Activated CD4-positive, alpha-beta T cell treated with anti-CD3 and anti-CD28 coated beads, Interleukin-2, amount 50 U/mL, for 16 hours (primary cell): ENCODE data around the gene CDH22.
A peak's percentile ranks its signal among the peaks of the same experiment; 100 is the strongest.

Experiments used
- DNase-seq: peaks from one replicate; pipeline ENCODE4 v3.0.0-alpha.2; 2020

Gene CDH22

DNA sequence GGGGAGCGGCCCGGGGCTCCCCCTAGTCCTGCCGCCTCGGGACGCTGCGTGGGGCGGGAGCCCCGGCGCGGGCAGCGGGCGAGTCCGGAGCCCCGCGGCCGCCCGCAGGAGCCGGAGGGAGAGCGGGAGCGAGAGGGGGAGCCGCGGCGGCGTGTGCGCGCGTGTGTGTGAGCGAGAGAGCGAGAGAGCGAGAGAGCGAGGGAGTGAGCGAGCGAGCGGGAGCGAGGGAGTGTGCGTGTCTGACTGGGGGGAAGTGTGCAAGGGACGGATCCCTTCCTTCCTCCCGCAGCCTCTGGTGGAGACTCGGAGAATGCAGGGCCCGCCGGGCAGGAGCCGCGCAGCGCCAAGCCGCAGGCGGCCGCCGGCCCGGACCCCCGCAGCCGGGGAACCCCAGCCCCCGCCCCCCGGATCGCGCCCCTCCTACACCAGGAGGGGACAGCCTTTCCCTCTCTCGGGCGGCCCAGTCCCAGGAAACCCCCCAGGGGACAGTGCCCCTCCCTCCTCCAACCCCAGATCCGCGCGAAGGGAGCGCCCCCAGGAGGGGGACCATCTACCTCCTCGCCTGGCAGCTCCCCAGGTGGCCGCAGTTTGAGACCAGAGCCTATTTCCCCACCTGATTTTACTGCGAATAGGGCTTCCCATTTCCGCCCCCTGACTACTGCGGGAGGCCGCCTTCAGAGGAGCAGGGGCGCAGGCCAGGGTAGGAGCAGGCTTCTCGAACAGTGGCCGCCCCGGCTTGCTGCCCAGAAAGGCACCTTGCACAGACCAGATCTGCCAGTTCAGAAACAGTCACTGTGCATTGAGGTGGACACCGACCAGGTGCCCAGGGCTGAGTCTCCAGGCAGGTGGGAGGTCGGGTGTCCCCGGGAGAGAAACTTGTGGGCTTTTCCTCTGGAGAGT is at the start of gene CDH22:
Gene CDH22, minus strand, starts transcription at position 241 of the 900 bp plus-strand sequence. CDS start 57,204 bp downstream, outside the sequence.
- DNase-seq, result peak; percentile 25

- no peak for DNase-seq
These were observed 48.8 kb upstream of the CDH22 start for GRCh38 chr20:46357030-46357514.

DNA sequence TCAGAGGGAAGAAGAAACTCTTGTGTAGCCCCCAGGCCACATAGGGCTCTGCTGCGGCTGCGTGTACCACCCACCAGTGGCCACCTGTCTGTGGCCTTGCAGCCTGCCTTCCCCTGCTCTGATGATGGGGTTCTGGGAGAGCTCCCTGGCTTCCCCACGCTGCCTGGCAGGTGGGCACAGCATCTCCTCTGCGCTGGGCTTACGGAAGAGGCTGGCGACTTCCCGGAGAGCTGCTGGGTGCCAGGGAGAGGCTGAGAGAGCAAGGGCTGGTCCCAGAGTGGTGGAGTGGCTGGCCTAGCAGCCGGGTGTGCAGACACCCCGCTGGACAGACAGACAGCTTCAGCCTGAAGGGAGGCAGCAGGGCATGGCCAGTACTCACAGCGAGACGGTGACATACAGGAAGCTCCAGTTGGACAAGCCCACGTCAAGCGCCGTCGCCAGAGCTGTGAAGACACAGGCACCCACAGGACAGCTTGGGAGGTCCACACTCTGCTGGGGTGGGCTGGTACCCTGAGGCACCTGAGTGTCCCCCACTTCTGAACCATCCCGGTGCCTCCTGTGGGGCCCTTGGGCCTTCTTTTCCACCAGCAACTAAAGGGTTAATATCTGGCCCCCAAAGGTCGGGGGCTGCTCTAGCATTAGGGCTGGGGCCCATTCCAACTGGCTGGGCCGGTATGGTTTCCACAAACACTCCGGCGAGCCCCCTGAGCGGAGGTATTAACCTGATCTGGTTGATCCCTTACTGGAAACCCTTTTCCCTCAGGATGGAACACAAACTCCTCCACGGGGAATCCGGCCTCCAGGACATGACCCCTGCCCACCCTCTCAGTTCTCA is 48.1 kb upstream of the CDH22 start:
- DNase-seq, result no peak

- no peak for DNase-seq
These were observed 47.5 kb upstream of the CDH22 start for GRCh38 chr20:46355778-46356177.

DNA sequence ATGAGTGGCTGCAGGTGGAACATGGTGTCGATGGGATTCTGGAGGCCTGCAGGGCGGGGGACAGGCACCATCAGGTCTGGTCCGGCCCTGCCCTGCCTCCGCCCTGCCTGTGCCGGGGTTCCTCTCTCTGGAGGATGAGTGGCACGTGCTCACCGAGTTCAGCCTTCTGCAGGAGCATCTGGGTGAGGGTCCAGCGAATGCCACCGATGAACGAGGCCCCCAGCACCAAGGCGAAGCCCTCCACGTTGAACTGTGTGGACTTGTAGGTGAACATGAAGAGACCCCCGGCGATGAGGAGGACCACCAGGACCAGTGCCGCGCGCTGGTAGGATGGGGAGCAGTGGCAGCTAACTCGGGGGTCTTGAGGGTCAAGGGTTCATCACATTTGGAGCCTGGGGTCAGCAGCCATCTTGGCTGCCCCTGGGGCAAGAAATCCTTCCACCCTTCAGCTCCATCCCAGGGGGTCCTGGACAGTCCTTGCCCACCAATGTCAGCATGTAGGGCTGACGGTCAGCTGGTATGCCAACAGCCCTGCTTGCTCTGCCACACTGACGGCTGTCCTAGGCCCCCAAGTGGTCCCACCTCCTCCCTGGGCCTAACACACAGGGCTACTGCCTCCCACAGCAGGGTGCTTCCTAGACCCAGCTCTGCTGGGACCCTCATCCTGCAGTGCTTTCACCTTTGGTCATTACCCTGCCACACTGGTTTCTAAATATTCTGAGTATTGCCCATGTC is 46.8 kb upstream of the CDH22 start:
- DNase-seq, result no peak

DNA sequence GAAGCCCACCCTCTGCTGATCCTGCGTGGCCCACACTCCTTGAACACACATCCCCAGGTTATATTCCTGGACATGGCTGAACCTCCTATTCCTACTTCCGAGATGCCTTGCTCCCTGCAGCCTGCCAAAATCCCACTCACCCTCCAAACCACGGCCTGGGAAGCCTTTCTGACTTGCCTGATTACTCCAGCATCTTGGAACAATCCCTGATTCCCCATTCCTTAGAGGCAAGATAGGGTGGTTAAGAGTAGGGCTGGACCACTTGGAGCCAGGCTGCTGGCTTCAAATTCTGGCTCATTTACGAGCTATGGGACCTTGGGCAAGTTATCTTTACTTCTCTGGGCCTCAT is 45.9 kb upstream of the CDH22 start:
- no peak for DNase-seq

DNA sequence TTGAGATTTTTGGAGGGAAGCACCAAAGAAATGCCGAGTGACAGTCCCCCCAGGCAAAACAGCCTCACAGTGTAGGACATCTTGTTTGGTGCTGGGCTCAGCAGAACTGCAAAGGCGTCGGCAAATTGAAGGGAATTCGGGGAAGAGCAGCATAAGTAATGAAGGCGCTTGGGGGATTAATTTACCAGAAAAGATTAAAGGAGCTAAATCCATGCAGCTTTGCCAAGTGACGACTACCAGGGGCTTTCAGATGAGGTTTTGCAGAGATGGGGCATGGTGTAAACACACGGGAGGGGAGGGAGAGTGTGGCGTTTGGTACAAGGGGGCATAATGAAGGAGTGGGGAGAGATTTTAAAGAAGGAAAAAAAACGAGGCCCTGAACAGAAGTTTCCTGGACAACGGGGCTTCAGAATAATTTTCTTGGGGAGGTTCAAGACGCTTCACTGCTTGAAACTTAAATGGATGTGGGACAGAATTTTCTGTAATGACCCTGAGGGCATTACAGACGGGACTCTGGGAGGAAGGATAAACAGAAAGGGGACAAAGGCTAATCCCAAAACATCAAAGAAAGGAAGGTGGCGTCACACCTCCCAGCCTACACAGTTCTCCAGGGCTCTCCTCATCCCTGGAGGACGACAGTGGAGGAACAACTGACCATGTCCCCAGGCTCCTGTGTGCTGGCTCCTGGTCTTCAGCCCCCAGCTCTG is 45.4 kb upstream of the CDH22 start:
- DNase-seq, result no peak

GRCh38 chr20:46352370-46352938 is 44.2 kb upstream of the CDH22 start:
- no peak for DNase-seq

DNA sequence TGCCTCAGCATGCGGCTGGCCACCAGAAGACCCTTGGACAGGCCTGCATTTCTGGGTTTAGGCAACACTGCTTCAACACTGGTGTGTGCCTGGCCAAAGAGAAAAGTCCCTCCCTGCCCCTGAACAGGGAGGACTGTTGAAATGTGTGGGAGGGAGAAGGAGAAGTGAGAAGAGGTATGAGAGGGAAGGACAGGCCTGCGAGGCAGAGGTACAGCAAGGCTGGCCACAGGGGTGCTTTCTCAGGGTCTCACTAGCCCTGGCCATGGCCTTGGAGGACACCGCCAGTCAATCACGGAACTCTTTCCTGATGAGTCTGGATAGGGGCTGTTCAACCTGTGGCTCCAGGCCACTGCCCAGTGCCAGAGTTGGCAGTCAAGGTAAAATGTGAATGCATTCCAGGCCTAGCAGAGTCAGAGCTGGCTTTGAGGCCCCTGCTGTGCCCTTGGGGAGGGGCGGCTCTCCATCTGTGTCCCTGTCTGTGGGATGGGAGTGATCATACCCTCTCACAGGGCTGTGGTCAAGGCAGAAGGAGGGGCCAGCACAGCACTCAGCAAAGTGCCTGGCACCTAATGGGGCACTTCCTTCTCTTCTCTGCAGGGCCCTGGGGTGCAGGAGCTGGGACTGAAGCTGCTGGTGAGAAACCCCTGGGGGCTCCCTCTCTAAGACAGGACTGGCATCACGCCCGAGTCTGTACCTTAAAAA is 43.2 kb upstream of the CDH22 start:
- DNase-seq, result no peak

- DNase-seq, result no peak
These were observed 42.6 kb upstream of the CDH22 start for GRCh38 chr20:46350986-46351267.

DNA sequence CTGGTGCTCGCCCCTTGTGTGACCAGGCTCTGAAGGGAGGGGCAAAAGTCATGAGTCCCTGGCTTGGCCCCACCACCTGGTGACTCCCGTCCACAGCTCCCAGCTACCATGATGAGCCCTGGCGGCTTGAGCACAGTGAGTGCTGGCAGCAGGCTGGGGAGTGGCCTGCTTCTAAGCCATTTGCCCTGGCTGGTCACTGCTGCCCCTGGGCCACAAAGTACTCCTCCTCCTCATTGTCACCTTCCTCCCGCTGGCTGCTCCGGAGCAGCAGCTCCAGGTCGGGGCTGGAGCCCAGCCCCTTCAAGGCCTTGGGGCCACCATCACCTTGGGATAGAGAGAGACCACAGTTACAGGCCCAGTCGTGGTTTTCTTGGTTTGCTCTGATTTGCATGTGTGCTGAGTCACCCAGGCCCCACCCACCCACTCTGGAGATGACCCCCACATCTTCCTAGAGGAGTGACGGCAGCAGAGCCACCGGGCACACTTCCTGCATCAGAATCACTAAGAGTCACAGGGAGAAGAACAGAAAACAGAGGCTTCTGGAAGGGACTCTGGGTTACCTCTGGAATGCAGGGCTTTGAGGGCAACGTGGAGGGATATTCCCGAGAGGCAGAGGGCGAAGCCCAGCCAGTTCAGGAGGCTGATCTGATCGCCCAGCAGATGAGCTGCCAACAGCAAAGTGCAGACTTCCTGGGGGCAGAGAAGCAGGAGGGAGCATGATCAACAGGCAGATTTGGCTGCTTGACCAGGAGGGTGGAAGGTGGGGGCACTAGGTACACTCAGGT is 42.1 kb upstream of the CDH22 start:
- peak; percentile 46 for DNase-seq

GRCh38 chr20:46349742-46350056 is 41.4 kb upstream of the CDH22 start:
- no peak for DNase-seq

DNA sequence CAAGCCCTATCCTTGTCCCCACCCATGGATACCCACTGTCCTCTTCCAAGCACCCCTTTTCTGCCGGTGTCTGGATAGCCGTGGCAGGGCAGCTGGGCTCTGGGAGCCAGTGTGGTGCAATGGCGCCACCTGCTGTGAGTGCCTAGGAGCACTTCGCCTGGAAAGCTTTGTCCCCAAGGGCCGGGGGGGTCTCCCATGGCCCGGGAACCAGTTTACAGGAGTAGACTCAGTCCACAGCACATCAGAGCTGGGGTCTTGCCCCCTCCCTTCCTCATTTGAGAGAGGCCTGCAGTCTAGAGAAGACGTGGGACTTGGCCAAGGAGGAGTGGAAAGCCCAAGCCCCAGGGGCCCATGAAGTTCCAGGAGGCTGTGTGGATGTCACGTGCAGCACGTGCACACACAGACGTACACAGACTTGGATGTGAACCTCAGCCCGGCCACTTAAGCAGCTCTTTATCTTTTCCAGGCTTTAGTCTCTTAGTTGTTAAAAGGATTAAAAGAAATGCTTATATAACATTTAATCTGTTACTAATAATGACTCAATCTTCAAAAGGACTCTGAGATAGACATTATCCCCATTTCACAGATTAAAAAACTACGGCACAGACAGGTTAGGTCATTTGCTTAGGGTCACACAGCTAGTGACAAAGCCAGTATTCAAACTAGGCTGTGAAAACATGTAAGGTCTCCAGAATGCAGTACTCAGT is 40.9 kb upstream of the CDH22 start:
- peak; percentile 33 for DNase-seq

DNA sequence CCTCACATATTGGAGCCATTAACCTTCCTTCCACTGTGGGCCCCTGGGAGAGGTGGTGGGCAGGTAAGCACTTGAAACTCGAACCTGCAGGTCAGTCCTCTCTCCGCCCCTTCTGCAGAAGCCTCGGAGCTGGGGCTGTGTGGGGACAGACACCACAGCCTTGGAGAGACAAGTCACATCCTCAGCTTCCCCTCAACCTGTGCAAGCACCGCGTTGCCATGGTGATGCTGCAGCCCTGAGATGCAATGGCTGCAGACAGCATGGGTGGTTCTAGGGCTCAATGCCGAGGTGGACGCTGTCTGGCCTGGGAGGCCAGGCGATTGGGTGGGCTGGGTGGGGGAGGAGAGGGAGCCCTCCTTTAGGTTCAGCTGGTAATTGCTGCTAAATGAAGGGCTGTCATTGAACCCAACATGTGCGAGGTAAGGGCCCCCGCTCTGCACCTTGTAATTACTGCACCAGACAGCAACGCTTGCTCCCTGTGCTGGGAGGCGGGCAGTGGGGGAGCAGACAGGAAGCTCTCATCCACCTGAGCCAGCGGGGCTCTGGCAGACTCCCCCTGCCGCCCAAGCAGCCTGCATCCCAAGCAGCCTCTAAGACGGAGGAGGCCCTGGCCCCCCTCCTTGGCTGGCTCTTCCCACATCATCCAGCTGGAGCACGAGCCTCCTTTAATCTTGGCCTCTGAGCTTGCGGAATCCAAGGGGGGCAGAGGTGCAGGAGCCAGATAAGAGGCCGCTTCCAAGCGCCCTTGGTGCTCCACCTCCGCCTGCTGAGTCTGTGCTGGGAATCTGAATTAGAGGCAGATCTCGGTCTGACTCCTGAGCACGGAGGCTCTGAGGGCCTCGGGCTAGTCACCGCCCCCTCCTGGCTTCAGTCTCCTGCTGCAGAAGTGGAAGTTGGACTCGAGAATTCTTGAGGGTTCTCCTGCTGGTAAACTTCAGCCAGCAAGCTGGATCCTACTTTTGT is 39.8 kb upstream of the CDH22 start:
- no peak for DNase-seq

DNA sequence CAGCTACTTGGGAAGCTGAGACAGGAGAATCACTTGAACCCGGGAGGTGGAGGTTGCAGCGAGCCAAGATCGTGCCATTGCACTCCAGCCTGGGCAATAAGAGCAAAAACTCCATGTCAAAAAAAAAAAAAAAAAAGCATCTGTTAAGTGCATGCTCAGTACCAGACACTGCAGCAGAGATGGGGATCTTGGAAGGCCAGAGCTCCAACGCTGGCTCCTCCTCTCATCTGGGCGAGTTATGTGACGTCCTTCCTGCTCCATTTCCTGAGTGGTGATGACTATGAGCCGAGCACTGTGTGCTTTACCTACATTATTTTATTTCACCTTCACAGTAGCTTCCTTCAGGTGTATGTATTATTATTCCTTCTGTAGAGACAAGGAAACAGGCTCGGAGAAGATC is 38.5 kb upstream of the CDH22 start:
- DNase-seq, result no peak

GRCh38 chr20:46344488-46345162 is 36.3 kb upstream of the CDH22 start:
- no peak for DNase-seq

DNA sequence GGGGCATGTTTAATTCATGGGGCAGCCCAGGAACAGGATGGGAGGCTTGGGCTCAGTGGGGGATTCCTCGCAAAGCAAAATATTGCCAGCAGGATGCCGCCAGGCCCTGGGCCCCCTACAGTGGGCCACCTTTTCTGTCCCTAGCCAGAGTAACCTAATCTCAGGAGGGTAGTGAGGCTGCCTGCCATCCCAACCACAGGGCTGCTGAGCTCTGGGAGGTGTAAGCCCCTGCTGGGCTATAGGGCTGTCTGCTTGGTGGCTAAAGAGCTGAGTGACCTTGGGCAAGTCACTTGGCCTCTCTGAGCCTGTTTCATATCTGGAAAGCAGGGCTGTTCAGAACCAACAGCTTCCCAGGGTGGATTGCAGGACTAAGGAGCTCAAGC is 35.7 kb upstream of the CDH22 start:
- no peak for DNase-seq

DNA sequence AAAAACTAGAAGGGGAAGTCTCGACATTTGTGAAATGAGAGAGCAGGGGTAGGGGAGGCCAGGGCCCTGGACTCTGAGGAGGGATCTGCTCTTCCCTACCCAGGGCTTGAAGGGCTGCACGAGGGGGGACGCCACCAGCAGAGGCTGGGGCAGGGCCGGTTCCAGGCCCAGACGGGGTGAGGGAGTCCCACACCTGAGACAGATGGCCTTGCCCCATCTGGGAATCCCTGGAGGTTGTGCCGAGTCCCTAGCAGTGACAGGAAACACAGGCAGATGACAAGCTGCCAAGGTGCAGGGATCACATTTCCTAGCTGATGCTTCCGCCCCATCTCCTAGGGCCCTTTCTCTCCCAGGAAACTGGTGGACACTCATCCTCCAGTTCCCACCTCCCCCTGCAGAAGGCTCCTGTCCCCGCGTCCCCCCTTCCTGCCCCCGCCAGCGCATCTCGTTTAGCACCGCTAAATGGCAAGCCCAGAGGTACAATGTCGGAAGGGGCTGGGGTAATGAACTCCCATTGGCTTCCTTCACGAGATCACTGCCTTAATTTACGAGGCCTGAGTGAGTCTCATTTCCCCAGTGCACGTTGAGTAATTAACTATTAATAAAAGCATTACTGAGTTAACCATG is 35.2 kb upstream of the CDH22 start:
- DNase-seq, result no peak
